GM12878 (cell line): ENCODE measurements around the gene RTF1. TPM values are rescaled to one million over a fixed set of nuclear protein-coding genes. Genes with fewer than 3 reads are reported as not detected.

Experiments
- ATAC-seq: fragments of 200-7000 bp; cut with Tn5 transposase; 3 replicates; pipeline ENCODE4 v1.9.1; 2020; ENCODE audit warnings: mild to moderate bottlenecking, moderate library complexity
- BruUV-seq: library from RNA; stranded (reverse); fragments of 400-500 nt; replicated peaks from 2 replicates; lab custom pipeline; 2021; lab: Mats Ljungman, UMichigan
- CTCF ChIA-PET: fragments of 300-600 bp; sonication (Branson Sonifier 250); formaldehyde crosslinking; extraction: SDS; loops from one replicate; lab custom pipeline; 2021; ENCODE audit warnings: inconsistent platforms; lab: Yijun Ruan, JAX
- POLR2A ChIA-PET: fragments of 350-600 bp; formaldehyde crosslinking; extraction: SDS; loops from one replicate; lab custom pipeline; 2021; ENCODE audit warnings: inconsistent platforms; lab: Charles Lee
- RAD21 ChIA-PET: fragments of 300-600 bp; sonication (Branson Sonifier 250); formaldehyde crosslinking; loops from one replicate; lab custom pipeline; 2023; ENCODE audit warnings: antibody characterized with exemption; ENCODE audit not compliant: unreplicated experiment; lab: Charles Lee
- SMC1A ChIA-PET: fragments of 300-600 bp; sonication (Branson Sonifier 250); formaldehyde crosslinking; loops from one replicate; lab custom pipeline; 2023; ENCODE audit not compliant: unreplicated experiment, uncharacterized antibody; lab: Charles Lee
- DNase-seq: peaks from one replicate; pipeline ENCODE4 v3.0.0-alpha.2; 2011; ENCODE audit warnings: low read depth, low spot score
- FAIRE-seq: peaks from 3 replicates; lab custom pipeline; 2011; peaks lifted over from hg19 to GRCh38; lab: Jason Lieb, UNC
- H2AFZ ChIP-seq: 2 replicates; pipeline ENCODE4 v1.6.0; 2011; ENCODE audit warnings: low read depth, low read length, control low read depth; ENCODE audit not compliant: control insufficient read depth
- H3K27ac ChIP-seq: 2 replicates; pipeline ENCODE4 v1.5.1; 2011; ENCODE audit warnings: control low read depth; ENCODE audit not compliant: control insufficient read depth, insufficient read depth
- H3K27me3 ChIP-seq, 2 experiments: replicated peaks in 1 of 2; 2 replicates each; pipeline versions ENCODE4 v1.6.0 to v1.6.1; 2011; ENCODE audit warnings: low read length in 1 of 2; ENCODE audit not compliant: control insufficient read depth in 2 of 2, insufficient read depth in 2 of 2
- H3K36me3 ChIP-seq, 2 experiments: 2 replicates each; pipeline ENCODE4 v1.5.1; 2011; ENCODE audit warnings: low read length in 1 of 2; ENCODE audit not compliant: control insufficient read depth in 2 of 2, insufficient read depth in 2 of 2
- H3K4me1 ChIP-seq: 2 replicates; pipeline ENCODE4 v1.6.1; 2011; ENCODE audit warnings: mild to moderate bottlenecking, low read length, moderate library complexity, mixed read lengths; ENCODE audit not compliant: control insufficient read depth, insufficient read depth
- H3K4me2 ChIP-seq: 2 replicates; pipeline ENCODE4 v1.6.0; 2011; ENCODE audit warnings: control low read depth; ENCODE audit not compliant: control insufficient read depth, insufficient read depth
- H3K4me3 ChIP-seq: fragments of 200-600 bp; sonication (generic); 2 replicates; pipeline ENCODE4 v1.5.1; 2016
- H3K79me2 ChIP-seq: 2 replicates; pipeline ENCODE4 v1.6.0; 2011; ENCODE audit warnings: low read length; ENCODE audit not compliant: control insufficient read depth, insufficient read depth
- H3K9ac ChIP-seq: 2 replicates; pipeline ENCODE4 v1.8.0; 2011; ENCODE audit warnings: low read length, control low read depth, mixed read lengths; ENCODE audit not compliant: control insufficient read depth, insufficient read depth
- H3K9me3 ChIP-seq: replicated peaks from 3 replicates; pipeline ENCODE4 v1.5.1; 2011; ENCODE audit warnings: mild to moderate bottlenecking, low read length; ENCODE audit not compliant: control insufficient read depth, insufficient read depth
- H4K20me1 ChIP-seq: 2 replicates; pipeline ENCODE4 v1.6.0; 2011; ENCODE audit not compliant: control insufficient read depth, insufficient read depth
- MAX ChIP-seq: IDR thresholded peaks from 2 replicates; pipeline ENCODE4 v1.6.1; 2012; ENCODE audit warnings: low read depth, low read length, improper control_type of control experiment
- PAX8 ChIP-seq: fragments of 450-650 bp; IDR thresholded peaks from 2 replicates; pipeline ENCODE4 v1.6.1; 2017; ENCODE audit warnings: mild to moderate bottlenecking, moderate library complexity
- SKIL ChIP-seq: fragments of 450-650 bp; IDR thresholded peaks from 2 replicates; pipeline ENCODE4 v1.6.1; 2017; ENCODE audit warnings: mild to moderate bottlenecking, low read depth, inconsistent platforms; ENCODE audit not compliant: poor library complexity, severe bottlenecking
- TCF12 ChIP-seq: IDR thresholded peaks from 2 replicates; pipeline ENCODE4 v1.6.1; 2011; ENCODE audit warnings: low read depth, mild to moderate bottlenecking, low read length
- WGBS: methylation state at CpG from one replicate; pipeline ENCODE4 v1.1.6; 2016; ENCODE audit warnings: low lambda C conversion rate; ENCODE audit not compliant: insufficient replicate concordance, insufficient coverage; ENCODE audit errors: missing lambda C conversion rate; 5-methylcytosine and 5-hydroxymethylcytosine counted together
- in situ Hi-C: fragments of 300-500 bp; cut with MboI; formaldehyde crosslinking; loops from 9 replicates; pipeline ENCODE4 v1.14.3; 2018; ENCODE audit warnings: mixed read lengths
- intact Hi-C: fragments of 100-400 bp; cut with micrococcal nuclease; formaldehyde crosslinking; loops from one replicate; pipeline ENCODE4 v1.14.2; 2022; ENCODE audit not compliant: unreplicated experiment
- polyA plus RNA-seq, 11 experiments: library from polyadenylated mRNA; depleted of rRNA in 4 of 11; unstranded in 6 of 11; stranded (reverse) in 5 of 11; fragments of >200 nt; fragmentation: Nextera tagmentation in 4 of 11; fragmentation: Illumina TruSeq in 1 of 11; extraction: Ambion mirVana in 4 of 11; extraction: Trizol in 1 of 11; gene quantifications; 1 replicate in 1 of 11; 2 replicates in 10 of 11; pipeline versions ENCODE4 v1.2.1 to v1.2.3, GENCODE V29; 2011 to 2016; ENCODE audit warnings: inconsistent platforms in 2 of 11, missing spikeins in 2 of 11, low read depth in 1 of 11
- total RNA-seq, 4 experiments: library from RNA; depleted of rRNA in 3 of 4; stranded (reverse); fragments of >200 nt in 3 of 4; fragmentation: Illumina TruSeq in 1 of 4; extraction: Trizol in 1 of 4; gene quantifications; 2 replicates each; pipeline versions ENCODE4 v1.2.1 to v1.2.3, GENCODE V29; 2013 to 2021

The RTF1 gene
- total and polyA plus RNA-seq, 10 of the 15 experiments (the other 5 are each of a cell fraction or from before 2014, with no cell fraction given) = 7.2 to 67.9 (median 32.3) TPM

GRCh38 chr15:41484937-41485625, 68.2 kb downstream of the RTF1 start (continued):
- TF ChIP-seq SKIL (no peak), PAX8 (no peak)

GRCh38 chr15:41486286-41486685, 69.4 kb downstream of the RTF1 start:
- DNase-seq (no peak), FAIRE-seq (no peak), ATAC-seq (no peak)
- Histone ChIP-seq H3K4me1 (peaks cover 24% of the 10 kb centered on the region), H3K27ac (no peak overlapping the region), H3K9ac (no peak overlapping the region), H2AFZ (no peak overlapping the region), H3K27me3 (no peaks in the 10 kb centered on the region), H3K4me2 (no peak overlapping the region), H3K9me3 (no peaks in the 10 kb centered on the region), H3K4me3 (no peak overlapping the region), H4K20me1 (no peaks in the 10 kb centered on the region), H3K79me2 (no peaks in the 10 kb centered on the region), H3K36me3 (no peaks in the 10 kb centered on the region; a peak in 1 of 4 replicates)
- WGBS = 97% methylated on average over 30 of the region's 43 CpGs
- TF ChIP-seq MAX = no peak
- TF ChIP-seq TCF12 = no peak
- CTCF ChIA-PET = interaction anchor here (0.6 kb wide), 1 partner anchor 119 kb away, joined by 3 read pairs; no protein-coding TSS in a partner anchor
- POLR2A ChIA-PET = interaction anchor here (0.6 kb wide), 1 partner anchor 1280 kb away, joined by 6 read pairs; no protein-coding TSS in a partner anchor
- intact Hi-C loops (no loop called here), in situ Hi-C loops (no loop called here)
- no TSS peak for BruUV-seq
- SMC1A ChIA-PET = no interaction called here
- RAD21 ChIA-PET = no interaction called here
